GM12878 (cell line): Measurements from ENCODE around the gene PTPRN2. TPM values are rescaled to one million over a fixed set of nuclear protein-coding genes. Genes with fewer than 3 reads are reported as not detected.

Experiments
- ATAC-seq: fragments of 200-7000 bp; cut with Tn5 transposase; 3 replicates; pipeline ENCODE4 v1.9.1; 2020; ENCODE audit warnings: mild to moderate bottlenecking, moderate library complexity
- BruUV-seq: library from RNA; stranded (reverse); fragments of 400-500 nt; replicated peaks from 2 replicates; lab custom pipeline; 2021; lab: Mats Ljungman, UMichigan
- CTCF ChIA-PET: fragments of 300-600 bp; sonication (Branson Sonifier 250); formaldehyde crosslinking; extraction: SDS; loops from one replicate; lab custom pipeline; 2021; ENCODE audit warnings: inconsistent platforms; lab: Yijun Ruan, JAX
- POLR2A ChIA-PET: fragments of 350-600 bp; formaldehyde crosslinking; extraction: SDS; loops from one replicate; lab custom pipeline; 2021; ENCODE audit warnings: inconsistent platforms; lab: Charles Lee
- RAD21 ChIA-PET: fragments of 300-600 bp; sonication (Branson Sonifier 250); formaldehyde crosslinking; loops from one replicate; lab custom pipeline; 2023; ENCODE audit warnings: antibody characterized with exemption; ENCODE audit not compliant: unreplicated experiment; lab: Charles Lee
- SMC1A ChIA-PET: fragments of 300-600 bp; sonication (Branson Sonifier 250); formaldehyde crosslinking; loops from one replicate; lab custom pipeline; 2023; ENCODE audit not compliant: unreplicated experiment, uncharacterized antibody; lab: Charles Lee
- DNase-seq: peaks from one replicate; pipeline ENCODE4 v3.0.0-alpha.2; 2011; ENCODE audit warnings: low read depth, low spot score
- FAIRE-seq: peaks from 3 replicates; lab custom pipeline; 2011; peaks lifted over from hg19 to GRCh38; lab: Jason Lieb, UNC
- H2AFZ ChIP-seq: 2 replicates; pipeline ENCODE4 v1.6.0; 2011; ENCODE audit warnings: low read depth, low read length, control low read depth; ENCODE audit not compliant: control insufficient read depth
- H3K27ac ChIP-seq: 2 replicates; pipeline ENCODE4 v1.5.1; 2011; ENCODE audit warnings: control low read depth; ENCODE audit not compliant: control insufficient read depth, insufficient read depth
- H3K27me3 ChIP-seq, 2 experiments: replicated peaks in 1 of 2; 2 replicates each; pipeline versions ENCODE4 v1.6.0 to v1.6.1; 2011; ENCODE audit warnings: low read length in 1 of 2; ENCODE audit not compliant: control insufficient read depth in 2 of 2, insufficient read depth in 2 of 2
- H3K36me3 ChIP-seq, 2 experiments: 2 replicates each; pipeline ENCODE4 v1.5.1; 2011; ENCODE audit warnings: low read length in 1 of 2; ENCODE audit not compliant: control insufficient read depth in 2 of 2, insufficient read depth in 2 of 2
- H3K4me1 ChIP-seq: 2 replicates; pipeline ENCODE4 v1.6.1; 2011; ENCODE audit warnings: mild to moderate bottlenecking, low read length, moderate library complexity, mixed read lengths; ENCODE audit not compliant: control insufficient read depth, insufficient read depth
- H3K4me2 ChIP-seq: 2 replicates; pipeline ENCODE4 v1.6.0; 2011; ENCODE audit warnings: control low read depth; ENCODE audit not compliant: control insufficient read depth, insufficient read depth
- H3K4me3 ChIP-seq: fragments of 200-600 bp; sonication (generic); 2 replicates; pipeline ENCODE4 v1.5.1; 2016
- H3K79me2 ChIP-seq: 2 replicates; pipeline ENCODE4 v1.6.0; 2011; ENCODE audit warnings: low read length; ENCODE audit not compliant: control insufficient read depth, insufficient read depth
- H3K9ac ChIP-seq: 2 replicates; pipeline ENCODE4 v1.8.0; 2011; ENCODE audit warnings: low read length, control low read depth, mixed read lengths; ENCODE audit not compliant: control insufficient read depth, insufficient read depth
- H3K9me3 ChIP-seq: replicated peaks from 3 replicates; pipeline ENCODE4 v1.5.1; 2011; ENCODE audit warnings: mild to moderate bottlenecking, low read length; ENCODE audit not compliant: control insufficient read depth, insufficient read depth
- H4K20me1 ChIP-seq: 2 replicates; pipeline ENCODE4 v1.6.0; 2011; ENCODE audit not compliant: control insufficient read depth, insufficient read depth
- CBX5 ChIP-seq: sonication (generic); IDR thresholded peaks from 2 replicates; pipeline ENCODE4 v1.6.1; 2016; ENCODE audit warnings: low read depth, moderate library complexity, mild to moderate bottlenecking, inconsistent platforms
- CHD4 ChIP-seq: fragments of 200-600 bp; sonication (generic); IDR thresholded peaks from 2 replicates; pipeline ENCODE4 v1.6.1; 2016; ENCODE audit warnings: mild to moderate bottlenecking
- CREM ChIP-seq: IDR thresholded peaks from 2 replicates; pipeline ENCODE4 v1.6.1; 2014; ENCODE audit warnings: antibody characterized with exemption, low read depth
- ESRRA ChIP-seq: IDR thresholded peaks from 2 replicates; pipeline ENCODE4 v1.6.1; 2012; ENCODE audit warnings: mild to moderate bottlenecking, low read length, improper control_type of control experiment
- LARP7 ChIP-seq: fragments of 450-650 bp; IDR thresholded peaks from 2 replicates; pipeline ENCODE4 v1.6.1; 2017; ENCODE audit warnings: mild to moderate bottlenecking
- PBX3 ChIP-seq: IDR thresholded peaks from 2 replicates; pipeline ENCODE4 v1.6.1; 2011; ENCODE audit warnings: mild to moderate bottlenecking, low read depth, low read length, moderate library complexity; ENCODE audit not compliant: insufficient replicate concordance
- RB1 ChIP-seq: fragments of 450-650 bp; formaldehyde crosslinking; IDR thresholded peaks from 2 replicates; pipeline ENCODE4 v1.6.1; 2017; ENCODE audit warnings: mild to moderate bottlenecking, borderline replicate concordance
- SP1 ChIP-seq: IDR thresholded peaks from one replicate; pipeline ENCODE4 v1.6.1; 2011; ENCODE audit warnings: low read depth, low read length
- SREBF1 ChIP-seq: IDR thresholded peaks from 2 replicates; pipeline ENCODE4 v1.6.1; 2012; ENCODE audit warnings: mild to moderate bottlenecking, low read length
- STAT3 ChIP-seq: IDR thresholded peaks from 2 replicates; pipeline ENCODE4 v1.6.1; 2011; ENCODE audit warnings: low read depth, low read length, improper control_type of control experiment
- WGBS: methylation state at CpG from one replicate; pipeline ENCODE4 v1.1.6; 2016; ENCODE audit warnings: low lambda C conversion rate; ENCODE audit not compliant: insufficient replicate concordance, insufficient coverage; ENCODE audit errors: missing lambda C conversion rate; 5-methylcytosine and 5-hydroxymethylcytosine counted together
- in situ Hi-C: fragments of 300-500 bp; cut with MboI; formaldehyde crosslinking; loops from 9 replicates; pipeline ENCODE4 v1.14.3; 2018; ENCODE audit warnings: mixed read lengths
- intact Hi-C: fragments of 100-400 bp; cut with micrococcal nuclease; formaldehyde crosslinking; loops from one replicate; pipeline ENCODE4 v1.14.2; 2022; ENCODE audit not compliant: unreplicated experiment
- polyA plus RNA-seq, 11 experiments: library from polyadenylated mRNA; depleted of rRNA in 4 of 11; unstranded in 6 of 11; stranded (reverse) in 5 of 11; fragments of >200 nt; fragmentation: Nextera tagmentation in 4 of 11; fragmentation: Illumina TruSeq in 1 of 11; extraction: Ambion mirVana in 4 of 11; extraction: Trizol in 1 of 11; gene quantifications; 1 replicate in 1 of 11; 2 replicates in 10 of 11; pipeline versions ENCODE4 v1.2.1 to v1.2.3, GENCODE V29; 2011 to 2016; ENCODE audit warnings: inconsistent platforms in 2 of 11, missing spikeins in 2 of 11, low read depth in 1 of 11
- total RNA-seq, 4 experiments: library from RNA; depleted of rRNA in 3 of 4; stranded (reverse); fragments of >200 nt in 3 of 4; fragmentation: Illumina TruSeq in 1 of 4; extraction: Trizol in 1 of 4; gene quantifications; 2 replicates each; pipeline versions ENCODE4 v1.2.1 to v1.2.3, GENCODE V29; 2013 to 2021
- TF ChIP-seq, protein P1 (sequence below): fragments of 450-650 bp; formaldehyde crosslinking; IDR thresholded peaks from 2 replicates; pipeline ENCODE4 v1.5.0; 2022; ENCODE audit warnings: mild to moderate bottlenecking, missing genetic modification characterization
- TF ChIP-seq, protein P2 (sequence below): fragments of 450-650 bp; IDR thresholded peaks from 2 replicates; pipeline ENCODE4 v1.6.1; 2017; ENCODE audit warnings: mild to moderate bottlenecking

PTPRN2 gene
- total and polyA plus RNA-seq, 10 of the 15 experiments (the other 5 are each of a cell fraction or from before 2014, with no cell fraction given): 5.4 TPM; not detected in 9

GRCh38 chr7:157619753-157620525 is 967.7 kb downstream of the PTPRN2 start:
- RAD21 ChIA-PET: no interaction called here
- no peak for FAIRE-seq
- H3K4me1 ChIP-seq: no peaks in the 10 kb centered on the region
- no peak for DNase-seq
- TF ChIP-seq CBX5 (no peak), CREM (no peak), CHD4 (no peak), SP1 (no peak), STAT3 (no peak), RB1 (no peak), LARP7 (no peak), ESRRA (no peak), SREBF1 (no peak), PBX3 (no peak)
- TF ChIP-seq, protein P1, sequence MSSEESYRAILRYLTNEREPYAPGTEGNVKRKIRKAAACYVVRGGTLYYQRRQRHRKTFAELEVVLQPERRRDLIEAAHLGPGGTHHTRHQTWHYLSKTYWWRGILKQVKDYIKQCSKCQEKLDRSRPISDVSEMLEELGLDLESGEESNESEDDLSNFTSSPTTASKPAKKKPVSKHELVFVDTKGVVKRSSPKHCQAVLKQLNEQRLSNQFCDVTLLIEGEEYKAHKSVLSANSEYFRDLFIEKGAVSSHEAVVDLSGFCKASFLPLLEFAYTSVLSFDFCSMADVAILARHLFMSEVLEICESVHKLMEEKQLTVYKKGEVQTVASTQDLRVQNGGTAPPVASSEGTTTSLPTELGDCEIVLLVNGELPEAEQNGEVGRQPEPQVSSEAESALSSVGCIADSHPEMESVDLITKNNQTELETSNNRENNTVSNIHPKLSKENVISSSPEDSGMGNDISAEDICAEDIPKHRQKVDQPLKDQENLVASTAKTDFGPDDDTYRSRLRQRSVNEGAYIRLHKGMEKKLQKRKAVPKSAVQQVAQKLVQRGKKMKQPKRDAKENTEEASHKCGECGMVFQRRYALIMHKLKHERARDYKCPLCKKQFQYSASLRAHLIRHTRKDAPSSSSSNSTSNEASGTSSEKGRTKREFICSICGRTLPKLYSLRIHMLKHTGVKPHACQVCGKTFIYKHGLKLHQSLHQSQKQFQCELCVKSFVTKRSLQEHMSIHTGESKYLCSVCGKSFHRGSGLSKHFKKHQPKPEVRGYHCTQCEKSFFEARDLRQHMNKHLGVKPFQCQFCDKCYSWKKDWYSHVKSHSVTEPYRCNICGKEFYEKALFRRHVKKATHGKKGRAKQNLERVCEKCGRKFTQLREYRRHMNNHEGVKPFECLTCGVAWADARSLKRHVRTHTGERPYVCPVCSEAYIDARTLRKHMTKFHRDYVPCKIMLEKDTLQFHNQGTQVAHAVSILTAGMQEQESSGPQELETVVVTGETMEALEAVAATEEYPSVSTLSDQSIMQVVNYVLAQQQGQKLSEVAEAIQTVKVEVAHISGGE (CRISPR knock-in tag): no peak
- TF ChIP-seq, protein P2, sequence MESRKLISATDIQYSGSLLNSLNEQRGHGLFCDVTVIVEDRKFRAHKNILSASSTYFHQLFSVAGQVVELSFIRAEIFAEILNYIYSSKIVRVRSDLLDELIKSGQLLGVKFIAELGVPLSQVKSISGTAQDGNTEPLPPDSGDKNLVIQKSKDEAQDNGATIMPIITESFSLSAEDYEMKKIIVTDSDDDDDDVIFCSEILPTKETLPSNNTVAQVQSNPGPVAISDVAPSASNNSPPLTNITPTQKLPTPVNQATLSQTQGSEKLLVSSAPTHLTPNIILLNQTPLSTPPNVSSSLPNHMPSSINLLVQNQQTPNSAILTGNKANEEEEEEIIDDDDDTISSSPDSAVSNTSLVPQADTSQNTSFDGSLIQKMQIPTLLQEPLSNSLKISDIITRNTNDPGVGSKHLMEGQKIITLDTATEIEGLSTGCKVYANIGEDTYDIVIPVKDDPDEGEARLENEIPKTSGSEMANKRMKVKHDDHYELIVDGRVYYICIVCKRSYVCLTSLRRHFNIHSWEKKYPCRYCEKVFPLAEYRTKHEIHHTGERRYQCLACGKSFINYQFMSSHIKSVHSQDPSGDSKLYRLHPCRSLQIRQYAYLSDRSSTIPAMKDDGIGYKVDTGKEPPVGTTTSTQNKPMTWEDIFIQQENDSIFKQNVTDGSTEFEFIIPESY: no peak
- TF ChIP-seq, all 136 proteins: peak for 0
- in situ Hi-C loops: no loop called here
- no peaks in the 10 kb centered on the region; the same call in 2 of the 3 replicates for H3K9me3 ChIP-seq
- H3K4me2 ChIP-seq: no peak overlapping the region
- ChIA-PET CTCF (no interaction called here), SMC1A (interaction anchor here (0.5 kb wide), 1 partner anchor 146 kb away, joined by 3 read pairs; no protein-coding TSS in a partner anchor), POLR2A (no interaction called here)
- no peaks in the 10 kb centered on the region for H4K20me1 ChIP-seq
- H3K79me2 ChIP-seq: no peaks in the 10 kb centered on the region
- H3K36me3 ChIP-seq: no peaks in the 10 kb centered on the region
- H3K27ac ChIP-seq: no peak overlapping the region
- intact Hi-C loops: no loop called here
- no TSS peak for BruUV-seq
- no peaks in the 10 kb centered on the region for H3K27me3 ChIP-seq
- H3K4me3 ChIP-seq: no peak overlapping the region
- H2AFZ ChIP-seq: no peak overlapping the region
- no peak overlapping the region for H3K9ac ChIP-seq
- WGBS: 73% methylated on average over 26 of the region's 26 CpGs
- ATAC-seq: no peak
